Activated CD8-positive, alpha-beta memory T cell treated with anti-CD3 and anti-CD28 coated beads, Interleukin-2, amount 50 U/mL, for 48 hours (primary cell): ENCODE measurements around the gene TLCD3B.
A peak's percentile ranks its signal among the peaks of the same experiment; 100 is the strongest.

Experiments used
- DNase-seq: peaks from one replicate; pipeline ENCODE4 v3.0.0-alpha.2; 2020

The TLCD3B gene

GRCh38 chr16:30030841-30031413 is at the start of gene TLCD3B:
TSS of gene TLCD3B (minus strand) at chr16:30031271. CDS start at chr16:30030527, 744 bp downstream.
- DNase-seq = no peak

- DNase-seq = no peak
Observed at GRCh38 chr16:30079480-30079879, 48.4 kb upstream of the TLCD3B start.

GRCh38 chr16:30078744-30079143 is 47.7 kb upstream of the TLCD3B start:
- no peak for DNase-seq

GRCh38 chr16:30077656-30078055 is 46.6 kb upstream of the TLCD3B start:
- DNase-seq = no peak

GRCh38 chr16:30076276-30076791 is 45.3 kb upstream of the TLCD3B start:
- no peak for DNase-seq

GRCh38 chr16:30075503-30076275 is 44.6 kb upstream of the TLCD3B start, which contains the start of gene PPP4C:
TSS of gene PPP4C (plus strand) at chr16:30075994. CDS start at chr16:30076378, 384 bp downstream.
- peak; percentile 97 for DNase-seq

GRCh38 chr16:30070490-30070889 is 39.4 kb upstream of the TLCD3B start:
- DNase-seq = no peak

- DNase-seq = no peak
Observed at GRCh38 chr16:30069611-30070462, 38.8 kb upstream of the TLCD3B start.

GRCh38 chr16:30068750-30069610 is 37.9 kb upstream of the TLCD3B start:
- DNase-seq = peak; percentile 76

- no peak for DNase-seq
Observed at GRCh38 chr16:30068333-30068732, 37.3 kb upstream of the TLCD3B start.

GRCh38 chr16:30067584-30067916 is 36.5 kb upstream of the TLCD3B start:
- DNase-seq = no peak

GRCh38 chr16:30066761-30067583 is 35.9 kb upstream of the TLCD3B start:
- no peak for DNase-seq

GRCh38 chr16:30065943-30066760 is 35.1 kb upstream of the TLCD3B start:
- DNase-seq = peak; percentile 80

- DNase-seq = peak; percentile 98
Observed at GRCh38 chr16:30065102-30065942, 34.3 kb upstream of the TLCD3B start, which contains the start of gene ALDOA. TSS of gene ALDOA (plus strand) at chr16:30065760. CDS start at chr16:30066898, 1,138 bp downstream.

- DNase-seq = no peak
Observed at GRCh38 chr16:30064729-30065101, 33.6 kb upstream of the TLCD3B start.

- peak; percentile 83 for DNase-seq
Observed at GRCh38 chr16:30063893-30064728, 33.0 kb upstream of the TLCD3B start.

GRCh38 chr16:30063278-30063892 is 32.3 kb upstream of the TLCD3B start:
- DNase-seq = no peak
